Peyer's patch (tissue), 4 donors: Measurements from ENCODE around the gene USP34.

Experiments
- POLR2A ChIP-seq, 2 donors: fragments of 450-650 bp; IDR thresholded peaks; one replicate each; pipeline ENCODE4 v1.5.1; 2017; ENCODE audit warnings: antibody characterized with exemption in 2 of 2, mild to moderate bottlenecking in 2 of 2, moderate library complexity in 2 of 2
- TF ChIP-seq, protein P1 (sequence below), 6 experiments: fragments of 450-650 bp in 4 of 6; fragments of 200-600 bp in 2 of 6; sonication (generic) in 1 of 6; IDR thresholded peaks; one replicate each; pipeline ENCODE4 v1.5.1; 2017 to 2019; ENCODE audit warnings: antibody characterized with exemption in 6 of 6, mild to moderate bottlenecking in 3 of 6, moderate library complexity in 1 of 6

DNA sequence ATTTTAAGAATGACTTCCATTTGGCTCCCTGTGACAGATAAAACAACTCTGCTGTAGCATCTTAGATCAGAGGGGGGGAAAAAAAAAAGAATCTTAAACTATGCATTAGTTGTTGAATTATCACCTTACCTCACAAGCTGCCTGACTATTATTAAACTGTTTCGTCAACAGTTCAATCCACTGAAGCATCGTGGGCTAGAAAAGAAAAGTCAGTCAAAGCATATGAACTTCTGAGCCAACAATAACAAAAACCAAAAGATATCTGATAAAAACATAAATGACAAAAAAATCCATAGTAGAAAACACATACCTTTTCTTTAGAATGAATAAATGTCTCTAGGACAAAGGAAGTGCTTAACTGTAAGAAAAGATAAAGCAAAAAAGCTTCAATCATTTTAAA, 235.2 kb downstream of the USP34 start:
- no peak for TF ChIP-seq POLR2A (IDR thresholded peaks at IDR 0.05)
- TF ChIP-seq, protein P1, sequence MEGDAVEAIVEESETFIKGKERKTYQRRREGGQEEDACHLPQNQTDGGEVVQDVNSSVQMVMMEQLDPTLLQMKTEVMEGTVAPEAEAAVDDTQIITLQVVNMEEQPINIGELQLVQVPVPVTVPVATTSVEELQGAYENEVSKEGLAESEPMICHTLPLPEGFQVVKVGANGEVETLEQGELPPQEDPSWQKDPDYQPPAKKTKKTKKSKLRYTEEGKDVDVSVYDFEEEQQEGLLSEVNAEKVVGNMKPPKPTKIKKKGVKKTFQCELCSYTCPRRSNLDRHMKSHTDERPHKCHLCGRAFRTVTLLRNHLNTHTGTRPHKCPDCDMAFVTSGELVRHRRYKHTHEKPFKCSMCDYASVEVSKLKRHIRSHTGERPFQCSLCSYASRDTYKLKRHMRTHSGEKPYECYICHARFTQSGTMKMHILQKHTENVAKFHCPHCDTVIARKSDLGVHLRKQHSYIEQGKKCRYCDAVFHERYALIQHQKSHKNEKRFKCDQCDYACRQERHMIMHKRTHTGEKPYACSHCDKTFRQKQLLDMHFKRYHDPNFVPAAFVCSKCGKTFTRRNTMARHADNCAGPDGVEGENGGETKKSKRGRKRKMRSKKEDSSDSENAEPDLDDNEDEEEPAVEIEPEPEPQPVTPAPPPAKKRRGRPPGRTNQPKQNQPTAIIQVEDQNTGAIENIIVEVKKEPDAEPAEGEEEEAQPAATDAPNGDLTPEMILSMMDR (IDR thresholded peaks at IDR 0.05) = no peak
